Esophagus squamous epithelium (tissue), 5 donors: ENCODE results near the gene NOL4L. TPM values are rescaled to one million over a fixed set of nuclear protein-coding genes. Genes with fewer than 3 reads are reported as not detected.

ENCODE experiments used
- DNase-seq: peaks from one replicate; lab custom pipeline; 2025; lab: John Stamatoyannopoulos, UW
- H3K27ac ChIP-seq, 4 donors: fragments of 200-600 bp; sonication (generic); one replicate each; pipeline ENCODE4 v1.5.1; 2016 to 2019; ENCODE audit warnings: mild to moderate bottlenecking in 1 of 4
- H3K27me3 ChIP-seq, 4 donors: fragments of 200-600 bp; sonication (generic); 1 replicate in 3 of 4; 2 replicates in 1 of 4; pipeline versions ENCODE4 v1.5.1 to v1.6.0; 2017 to 2021; ENCODE audit warnings: antibody characterized with exemption in 1 of 4
- H3K36me3 ChIP-seq, 3 donors: fragments of 200-600 bp; sonication (generic); one replicate each; pipeline ENCODE4 v1.5.1; 2016 to 2019
- H3K4me1 ChIP-seq, 3 donors: fragments of 200-600 bp; sonication (generic); one replicate each; pipeline ENCODE4 v1.5.1; 2017 to 2019
- H3K4me3 ChIP-seq, 4 donors: fragments of 200-600 bp; sonication (generic); 1 replicate in 3 of 4; 2 replicates in 1 of 4; pipeline ENCODE4 v1.5.1; 2016 to 2019; ENCODE audit warnings: mild to moderate bottlenecking in 2 of 4, moderate library complexity in 1 of 4
- H3K9me3 ChIP-seq, 3 donors: fragments of 200-600 bp; sonication (generic); one replicate each; pipeline ENCODE4 v1.5.1; 2016 to 2019
- POLR2A ChIP-seq, 4 donors: fragments of 450-650 bp; IDR thresholded peaks; one replicate each; pipeline ENCODE4 v1.6.1; 2017; ENCODE audit warnings: antibody characterized with exemption in 4 of 4, mild to moderate bottlenecking in 4 of 4, moderate library complexity in 3 of 4
- WGBS, 2 donors: methylation state at CpG; one replicate each; pipeline ENCODE4 v1.1.5; 2018; 5-methylcytosine and 5-hydroxymethylcytosine counted together
- intact Hi-C: fragments of 100-400 bp; cut with DNase I; formaldehyde crosslinking; loops from one replicate; pipeline ENCODE4 v1.15.0; 2022
- total RNA-seq, 4 donors: library from RNA; depleted of rRNA; stranded (reverse); fragments of >200 nt; gene quantifications; one replicate each; pipeline ENCODE4 v1.1.0, GENCODE V29; 2016
- TF ChIP-seq, protein P1 (sequence below), 6 experiments: fragments of 450-650 bp in 4 of 6; fragments of 200-600 bp in 2 of 6; sonication (generic) in 2 of 6; IDR thresholded peaks; one replicate each; pipeline ENCODE4 v1.5.1; 2016 to 2019; ENCODE audit warnings: antibody characterized with exemption in 6 of 6, mild to moderate bottlenecking in 4 of 6, moderate library complexity in 4 of 6
- donor health status: DM: yes; HTN: yes; CAD: no.

Gene NOL4L
- total RNA-seq, 4 donors from 2014 or later: 1.5 to 5.1 (median 3.0) TPM

DNA sequence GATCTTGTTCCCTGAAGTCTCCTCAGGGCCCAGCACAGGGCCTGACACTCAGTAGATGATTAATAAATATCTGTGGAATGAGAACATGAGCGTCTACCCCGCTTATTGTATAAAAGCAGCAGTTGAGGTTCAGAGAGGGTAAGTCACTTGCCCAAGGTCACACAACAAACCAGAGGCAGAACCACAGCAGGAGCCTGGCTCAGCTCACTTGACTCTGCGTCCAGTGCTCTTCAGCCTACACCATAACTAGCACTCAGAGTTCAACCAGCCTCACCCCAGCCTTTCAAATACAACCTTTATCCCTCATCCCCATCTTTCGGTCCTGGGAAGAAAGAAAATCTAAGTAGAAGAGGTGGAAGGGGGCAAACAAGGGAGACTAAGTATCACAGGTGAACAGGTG, 24.9 kb upstream of the NOL4L start:
- H3K4me1 ChIP-seq: no peaks in the 10 kb centered on the region
- H3K27ac ChIP-seq: no peak overlapping the region
- 88 to 90% methylated on average over 1 to 4 of the region's 4 CpGs for WGBS, 2 donors
- no peak for DNase-seq
- no peaks in the 10 kb centered on the region for H3K9me3 ChIP-seq
- TF ChIP-seq, protein P1, sequence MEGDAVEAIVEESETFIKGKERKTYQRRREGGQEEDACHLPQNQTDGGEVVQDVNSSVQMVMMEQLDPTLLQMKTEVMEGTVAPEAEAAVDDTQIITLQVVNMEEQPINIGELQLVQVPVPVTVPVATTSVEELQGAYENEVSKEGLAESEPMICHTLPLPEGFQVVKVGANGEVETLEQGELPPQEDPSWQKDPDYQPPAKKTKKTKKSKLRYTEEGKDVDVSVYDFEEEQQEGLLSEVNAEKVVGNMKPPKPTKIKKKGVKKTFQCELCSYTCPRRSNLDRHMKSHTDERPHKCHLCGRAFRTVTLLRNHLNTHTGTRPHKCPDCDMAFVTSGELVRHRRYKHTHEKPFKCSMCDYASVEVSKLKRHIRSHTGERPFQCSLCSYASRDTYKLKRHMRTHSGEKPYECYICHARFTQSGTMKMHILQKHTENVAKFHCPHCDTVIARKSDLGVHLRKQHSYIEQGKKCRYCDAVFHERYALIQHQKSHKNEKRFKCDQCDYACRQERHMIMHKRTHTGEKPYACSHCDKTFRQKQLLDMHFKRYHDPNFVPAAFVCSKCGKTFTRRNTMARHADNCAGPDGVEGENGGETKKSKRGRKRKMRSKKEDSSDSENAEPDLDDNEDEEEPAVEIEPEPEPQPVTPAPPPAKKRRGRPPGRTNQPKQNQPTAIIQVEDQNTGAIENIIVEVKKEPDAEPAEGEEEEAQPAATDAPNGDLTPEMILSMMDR (IDR thresholded peaks at IDR 0.05): no peak
- TF ChIP-seq POLR2A (IDR thresholded peaks at IDR 0.05): no peak
- intact Hi-C loops: no loop called here
- no peak overlapping the region for H3K4me3 ChIP-seq
- no peaks in the 10 kb centered on the region for H3K36me3 ChIP-seq
- H3K27me3 ChIP-seq: peaks cover 0 to 59% (median 0%) of the 10 kb centered on the region in 4 donors

DNA sequence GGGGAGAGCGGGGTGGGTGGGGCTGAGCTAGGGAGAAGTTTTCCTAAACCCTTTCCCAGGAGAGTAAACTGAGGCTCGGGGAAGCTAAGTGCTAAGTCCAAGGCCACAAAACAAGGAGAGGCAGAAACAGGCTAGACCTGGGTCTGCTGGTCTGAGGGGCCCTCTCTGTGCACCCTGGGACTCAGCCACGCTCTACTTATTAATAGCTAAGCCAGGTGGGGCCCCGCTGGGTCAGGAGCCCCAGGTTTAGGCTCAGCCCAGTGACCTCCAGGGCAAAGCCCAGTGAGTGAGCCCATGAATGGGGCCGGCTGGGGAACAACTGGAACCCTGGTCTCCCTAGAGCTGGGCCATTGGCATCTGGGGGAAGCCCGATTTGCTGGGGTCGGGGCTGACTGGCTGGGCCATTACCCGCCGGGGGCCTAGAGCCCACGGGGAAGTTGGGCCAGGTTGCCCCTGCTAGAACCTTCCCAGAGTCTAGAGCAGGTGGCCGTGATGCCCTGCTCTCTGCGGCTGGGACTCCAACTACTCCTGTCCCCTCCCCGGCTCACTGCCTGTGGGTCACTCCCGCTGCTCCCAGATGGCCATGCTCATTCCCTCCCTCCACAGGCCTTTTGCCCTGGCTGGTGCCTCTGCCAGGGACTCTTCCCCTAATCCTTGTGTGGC, 24.1 kb upstream of the NOL4L start:
- TF ChIP-seq, protein P1 (IDR thresholded peaks at IDR 0.05): no peak
- TF ChIP-seq POLR2A (IDR thresholded peaks at IDR 0.05): no peak
- Histone ChIP-seq H3K27ac (no peak overlapping the region), H3K4me3 (no peak overlapping the region), H3K27me3 (peaks cover 0 to 67% (median 0%) of the 10 kb centered on the region in 4 donors), H3K9me3 (no peaks in the 10 kb centered on the region), H3K4me1 (no peaks in the 10 kb centered on the region), H3K36me3 (no peaks in the 10 kb centered on the region)
- intact Hi-C loops: no loop called here
- WGBS, 2 donors: 73 to 85% methylated on average over 4 to 11 of the region's 14 CpGs
- DNase-seq: no peak

DNA sequence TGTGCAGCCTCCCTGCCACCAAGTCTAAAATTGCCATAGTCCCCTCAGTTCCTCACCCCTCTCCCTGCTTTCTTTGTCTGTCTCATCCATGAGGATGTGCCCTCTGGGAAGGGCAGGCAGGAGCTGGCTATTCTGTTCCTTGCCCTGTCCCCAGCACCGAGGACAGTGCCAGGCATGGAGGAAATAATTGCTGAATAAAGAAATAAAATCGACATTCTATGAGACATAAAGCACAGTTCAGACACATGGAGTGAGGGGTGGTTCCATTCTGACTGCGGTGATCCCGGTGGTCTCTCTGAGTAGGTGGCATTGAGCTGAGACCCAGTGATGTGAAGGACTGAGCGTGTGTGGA, 23.5 kb upstream of the NOL4L start:
- Histone ChIP-seq H3K4me1 (no peaks in the 10 kb centered on the region), H3K9me3 (no peaks in the 10 kb centered on the region), H3K36me3 (no peaks in the 10 kb centered on the region), H3K4me3 (no peak overlapping the region), H3K27me3 (peaks cover 0 to 71% (median 0%) of the 10 kb centered on the region in 4 donors), H3K27ac (no peak overlapping the region)
- intact Hi-C loops: no loop called here
- WGBS, 2 donors: 63 to 81% methylated on average over 5 of the region's 5 CpGs
- TF ChIP-seq, protein P1 (IDR thresholded peaks at IDR 0.05): no peak
- TF ChIP-seq POLR2A (IDR thresholded peaks at IDR 0.05): no peak
- DNase-seq: no peak

DNA sequence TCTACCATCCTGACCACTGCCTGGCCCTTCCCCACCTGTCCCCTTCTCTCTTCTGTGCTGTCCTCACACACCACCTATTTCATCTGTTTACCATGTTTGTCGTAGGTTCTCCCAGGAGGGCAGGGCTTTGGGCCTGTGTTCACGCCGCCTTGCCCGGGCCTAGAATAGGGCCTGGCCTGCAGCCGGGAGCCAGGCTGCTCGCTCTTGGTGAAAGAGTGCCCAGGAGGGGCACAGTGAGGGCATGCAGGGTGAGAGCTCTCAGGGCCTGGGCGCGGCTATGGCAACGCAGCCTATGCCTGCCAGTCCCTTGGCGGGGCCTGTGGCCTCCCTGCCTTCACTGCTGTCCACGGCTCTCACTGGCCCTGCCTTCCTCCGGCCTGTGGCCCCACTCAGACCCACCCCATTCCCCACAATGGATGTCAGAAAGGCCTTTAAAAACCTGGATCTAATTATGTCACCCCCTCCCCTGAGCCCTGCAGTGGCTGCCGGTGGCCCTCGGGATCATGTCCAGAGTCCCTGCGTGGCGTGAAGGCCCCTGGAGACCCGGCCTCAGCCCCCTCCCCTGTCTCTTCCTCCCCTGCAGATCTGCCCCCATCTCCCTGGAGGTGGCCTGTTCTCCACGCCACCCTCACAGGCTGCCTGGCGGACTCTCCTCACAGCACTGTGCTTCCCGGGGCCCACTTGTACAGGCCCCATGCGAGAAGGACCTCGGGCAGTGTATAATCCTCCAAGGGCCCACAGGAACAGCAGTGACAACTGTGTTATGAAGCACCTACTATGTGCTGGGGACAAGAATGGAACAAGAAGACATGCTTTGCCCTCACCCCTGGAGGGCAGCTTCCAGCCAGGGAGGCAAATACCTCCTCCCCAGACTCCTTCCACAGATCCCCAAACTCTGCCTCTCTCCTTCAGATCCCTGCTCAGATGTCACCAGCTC, 22.9 kb upstream of the NOL4L start:
- 89 to 90% methylated on average over 2 to 8 of the region's 22 CpGs for WGBS, 2 donors
- DNase-seq: no peak

More for the DNA sequence above, 22.9 kb upstream of the NOL4L start:
- H3K4me3 ChIP-seq: no peak overlapping the region
- intact Hi-C loops: no loop called here
- H3K36me3 ChIP-seq: no peaks in the 10 kb centered on the region
- H3K27me3 ChIP-seq: peaks cover 0 to 74% (median 0%) of the 10 kb centered on the region in 4 donors
- no peaks in the 10 kb centered on the region for H3K4me1 ChIP-seq
- TF ChIP-seq, protein P1 (IDR thresholded peaks at IDR 0.05): no peak
- TF ChIP-seq POLR2A (IDR thresholded peaks at IDR 0.05): no peak
- no peak overlapping the region for H3K27ac ChIP-seq
- no peaks in the 10 kb centered on the region for H3K9me3 ChIP-seq
